NOMO-1 (cell line): Measurements from ENCODE around the gene TWF2.

Experiments used
- DNase-seq, 2 experiments: peaks; one replicate each; lab custom pipeline; 2025; ENCODE audit not compliant: unreplicated experiment in 2 of 2; lab: John Stamatoyannopoulos, UW

The TWF2 gene

GRCh38 chr3:52225452-52226228 is 13.3 kb downstream of the TWF2 start, which contains the start of gene TLR9:
TLR9 (minus strand) TSS chr3:52225645; CDS start chr3:52225529, 116 bp downstream.
- peak; percentile 89 to 95 for DNase-seq

- no peak for DNase-seq
These were observed 15.2 kb downstream of the TWF2 start for GRCh38 chr3:52223449-52224408.

- DNase-seq: no peak
These were observed 16.4 kb downstream of the TWF2 start for GRCh38 chr3:52222319-52223221.

- no peak for DNase-seq
These were observed 17.2 kb downstream of the TWF2 start for GRCh38 chr3:52221563-52222318.

GRCh38 chr3:52221141-52221562 is 17.8 kb downstream of the TWF2 start:
- DNase-seq: no peak

GRCh38 chr3:52220380-52221026 is 18.5 kb downstream of the TWF2 start:
- peak; percentile 79 to 83 for DNase-seq

GRCh38 chr3:52218937-52219650 is 19.9 kb downstream of the TWF2 start:
- no peak for DNase-seq

- no peak for DNase-seq
These were observed 20.5 kb downstream of the TWF2 start for GRCh38 chr3:52218454-52218853.

GRCh38 chr3:52218026-52218425 is 20.9 kb downstream of the TWF2 start:
- no peak for DNase-seq

- DNase-seq: no peak
These were observed 21.6 kb downstream of the TWF2 start for GRCh38 chr3:52217409-52217805.

GRCh38 chr3:52216585-52217408 is 22.2 kb downstream of the TWF2 start:
- DNase-seq: no peak

- DNase-seq: no peak
These were observed 23.6 kb downstream of the TWF2 start for GRCh38 chr3:52215351-52215750.

- no peak for DNase-seq
These were observed 25.1 kb downstream of the TWF2 start for GRCh38 chr3:52213901-52214300.

GRCh38 chr3:52213005-52213404 is 26.0 kb downstream of the TWF2 start:
- DNase-seq: no peak

- no peak for DNase-seq
These were observed 27.6 kb downstream of the TWF2 start for GRCh38 chr3:52211268-52211891.

- DNase-seq: peak; percentile 70 to 93
These were observed 28.4 kb downstream of the TWF2 start for GRCh38 chr3:52210550-52211046.

- no peak for DNase-seq
These were observed 28.9 kb downstream of the TWF2 start for GRCh38 chr3:52210037-52210436.
